Astrocyte (in vitro differentiated cells and primary cell): ENCODE results near the gene HOXA1.

Experiments
- CTCF ChIP-seq: IDR thresholded peaks from 2 replicates; pipeline ENCODE4 v1.5.1; 2011; ENCODE audit warnings: low read depth, mild to moderate bottlenecking, inconsistent platforms, low read length, moderate library complexity; ENCODE audit not compliant: insufficient read depth
- EZH2 ChIP-seq: IDR thresholded peaks from 2 replicates; pipeline ENCODE4 v1.6.1; 2012; ENCODE audit warnings: mild to moderate bottlenecking, low read length, inconsistent platforms; ENCODE audit not compliant: insufficient read depth

- TF ChIP-seq EZH2: no peak
- TF ChIP-seq CTCF: no peak
Measured at GRCh38 chr7:27068259-27068658, 27.5 kb downstream of the HOXA1 start.
